Fibroblast of skin of abdomen (primary cell): Measurements from ENCODE around the gene CDKN1A. TPM values are rescaled to one million over a fixed set of nuclear protein-coding genes. Genes with fewer than 3 reads are reported as not detected.
"Not testable (repeated sequence)": the region's sequence is repeated elsewhere in the genome, so short reads cannot be mapped to it uniquely, and the experiment has no call there.

Experiments
- DNase-seq: peaks from one replicate; pipeline ENCODE4 v3.0.0-alpha.2; 2013
- polyA plus RNA-seq, 2 experiments: library from polyadenylated mRNA; unstranded; fragments of 120-200 nt; gene quantifications; one replicate each; pipeline ENCODE4 v1.2.1, GENCODE V29; 2013; ENCODE audit not compliant: insufficient read length in 2 of 2

CDKN1A gene
- polyA plus RNA-seq (2013, experiment 1 of 2; ENCODE audit: insufficient read length) = 196 TPM
- 203 TPM for polyA plus RNA-seq (2013, experiment 2 of 2; ENCODE audit: insufficient read length)

GRCh38 chr6:36678488-36679042 lies at the start of gene CDKN1A:
Gene CDKN1A, plus strand, starts transcription at chr6:36678714. Its CDS starts 5,388 bp downstream, at chr6:36684102.
- peak; percentile 89 for DNase-seq

GRCh38 chr6:36629784-36630183 lies 48.7 kb upstream of the CDKN1A start:
- no peak for DNase-seq

GRCh38 chr6:36631326-36632011 lies 47.0 kb upstream of the CDKN1A start:
- DNase-seq = no peak

- DNase-seq = no peak
Measured at GRCh38 chr6:36633370-36633769, 45.1 kb upstream of the CDKN1A start.

- DNase-seq = peak; percentile 62
Measured at GRCh38 chr6:36633915-36634314, 44.6 kb upstream of the CDKN1A start.

- no peak for DNase-seq
Measured at GRCh38 chr6:36634317-36635108, 44.0 kb upstream of the CDKN1A start.

GRCh38 chr6:36636283-36636682 lies 42.2 kb upstream of the CDKN1A start:
- no peak for DNase-seq

- no peak for DNase-seq
Measured at GRCh38 chr6:36636687-36637418, 41.7 kb upstream of the CDKN1A start.

GRCh38 chr6:36638579-36638978 lies 39.9 kb upstream of the CDKN1A start:
- DNase-seq = no peak

GRCh38 chr6:36639171-36639808 lies 39.2 kb upstream of the CDKN1A start:
- DNase-seq = no peak

GRCh38 chr6:36641543-36641942 lies 37.0 kb upstream of the CDKN1A start:
- no peak for DNase-seq

GRCh38 chr6:36642913-36643817 lies 35.3 kb upstream of the CDKN1A start:
- peak; percentile 80 for DNase-seq

GRCh38 chr6:36643977-36644376 lies 34.5 kb upstream of the CDKN1A start:
- DNase-seq = no peak

- no peak for DNase-seq
Measured at GRCh38 chr6:36649086-36649485, 29.4 kb upstream of the CDKN1A start.

- no peak for DNase-seq
Measured at GRCh38 chr6:36649701-36650484, 28.6 kb upstream of the CDKN1A start.

GRCh38 chr6:36650848-36651478 lies 27.6 kb upstream of the CDKN1A start:
- DNase-seq = no peak

- no peak for DNase-seq
Measured at GRCh38 chr6:36651659-36652379, 26.7 kb upstream of the CDKN1A start.

- DNase-seq = not testable (repeated sequence)
Measured at GRCh38 chr6:36654469-36654868, 24.0 kb upstream of the CDKN1A start.

- peak; percentile 63 for DNase-seq
Measured at GRCh38 chr6:36655085-36655724, 23.3 kb upstream of the CDKN1A start.
